Keratinocyte (primary cell): ENCODE results near the gene RPA1. TPM values are rescaled to one million over a fixed set of nuclear protein-coding genes. Genes with fewer than 3 reads are reported as not detected.

Experiments used
- DNase-seq: peaks from one replicate; pipeline ENCODE4 v3.0.0-alpha.2; 2011; ENCODE audit warnings: low read depth, missing footprints, low spot score
- FAIRE-seq: peaks from 2 replicates; lab custom pipeline; 2011; peaks lifted over from hg19 to GRCh38; lab: Jason Lieb, UNC
- H2AFZ ChIP-seq: 2 replicates; pipeline ENCODE4 v1.6.0; 2012; ENCODE audit warnings: low read length, control low read depth, inconsistent platforms; ENCODE audit not compliant: control insufficient read depth
- H3K27ac ChIP-seq: 2 replicates; pipeline ENCODE4 v1.5.1; 2011; ENCODE audit warnings: low read length; ENCODE audit not compliant: control insufficient read depth, insufficient read depth
- H3K27me3 ChIP-seq: 3 replicates; pipeline ENCODE4 v1.6.0; 2011; ENCODE audit warnings: low read length; ENCODE audit not compliant: control insufficient read depth, insufficient read depth; ENCODE audit errors: extremely low read depth
- H3K36me3 ChIP-seq, 2 experiments: 2 replicates in 1 of 2; 3 replicates in 1 of 2; pipeline ENCODE4 v1.5.1; 2011; ENCODE audit warnings: low read length in 2 of 2, mild to moderate bottlenecking in 1 of 2; ENCODE audit not compliant: control insufficient read depth in 2 of 2, insufficient read depth in 2 of 2; ENCODE audit errors: extremely low read depth in 1 of 2
- H3K4me1 ChIP-seq: 3 replicates; pipeline ENCODE4 v1.5.1; 2011; ENCODE audit warnings: low read length; ENCODE audit not compliant: control insufficient read depth, insufficient read depth; ENCODE audit errors: extremely low read depth
- H3K4me2 ChIP-seq: 3 replicates; pipeline ENCODE4 v1.6.0; 2011; ENCODE audit warnings: low read depth, low read length; ENCODE audit not compliant: control insufficient read depth, insufficient read depth; ENCODE audit errors: extremely low read depth
- H3K4me3 ChIP-seq, 3 experiments: fragments of 200-600 bp in 1 of 3; sonication (generic) in 1 of 3; 2 replicates in 2 of 3; 3 replicates in 1 of 3; pipeline ENCODE4 v1.5.1; 2011 to 2016; ENCODE audit warnings: low read length in 3 of 3, mild to moderate bottlenecking in 3 of 3, control low read depth in 2 of 3, inconsistent platforms in 1 of 3, low read depth in 1 of 3, mixed read lengths in 1 of 3, mixed run types in 1 of 3, moderate library complexity in 1 of 3; ENCODE audit not compliant: control insufficient read depth in 2 of 3, insufficient read depth in 2 of 3; ENCODE audit errors: extremely low read depth in 1 of 3
- H3K79me2 ChIP-seq: 2 replicates; pipeline ENCODE4 v1.6.0; 2012; ENCODE audit warnings: low read length; ENCODE audit not compliant: control insufficient read depth, insufficient read depth
- H3K9ac ChIP-seq: 3 replicates; pipeline ENCODE4 v1.6.0; 2011; ENCODE audit warnings: low read length; ENCODE audit not compliant: control insufficient read depth, insufficient read depth; ENCODE audit errors: extremely low read depth
- H3K9me1 ChIP-seq: 3 replicates; pipeline ENCODE4 v1.6.0; 2011; ENCODE audit warnings: low read length; ENCODE audit not compliant: control insufficient read depth, insufficient read depth; ENCODE audit errors: extremely low read depth
- H3K9me3 ChIP-seq: 2 replicates; pipeline ENCODE4 v1.5.1; 2012; ENCODE audit warnings: low read depth, low read length; ENCODE audit not compliant: control insufficient read depth
- H4K20me1 ChIP-seq: 3 replicates; pipeline ENCODE4 v1.6.0; 2011; ENCODE audit warnings: low read length; ENCODE audit not compliant: control insufficient read depth, insufficient read depth; ENCODE audit errors: extremely low read depth
- CTCF ChIP-seq, 3 experiments: IDR thresholded peaks in 1 of 3; conservative IDR thresholded peaks in 1 of 3; optimal IDR thresholded peaks in 1 of 3; 2 replicates in 2 of 3; 3 replicates in 1 of 3; pipeline versions ENCODE3 to v1.5.1; 2011; ENCODE audit warnings: low read length in 3 of 3, mild to moderate bottlenecking in 3 of 3, moderate library complexity in 2 of 3, control low read depth in 1 of 3, inconsistent platforms in 1 of 3; ENCODE audit not compliant: insufficient read depth in 2 of 3; ENCODE audit errors: extremely low read depth in 1 of 3
- EZH2 ChIP-seq: IDR thresholded peaks from one replicate; pipeline ENCODE4 v1.6.1; 2012; ENCODE audit warnings: inconsistent platforms, mild to moderate bottlenecking, low read length, moderate library complexity
- dilution Hi-C: fragments of 300-500 bp; cut with MboI; formaldehyde crosslinking; loops from one replicate; pipeline ENCODE4 v1.7.0; 2020; ENCODE audit warnings: low sequenced_read_pairs; ENCODE audit not compliant: extremely low pct_ligation_motif_present
- polyA plus RNA-seq, 5 experiments: library from polyadenylated mRNA; depleted of rRNA in 3 of 5; stranded (reverse) in 3 of 5; stranded (forward) in 1 of 5; unstranded in 1 of 5; fragments of >200 nt; gene quantifications; 1 replicate in 1 of 5; 2 replicates in 3 of 5; 3 replicates in 1 of 5; pipeline versions ENCODE4 v1.2.1 to v1.2.3, GENCODE V29; 2011 to 2012; ENCODE audit warnings: missing spikeins in 2 of 5, low read depth in 1 of 5, low replicate concordance in 1 of 5

The RPA1 gene
- polyA plus RNA-seq, 1 donor (not counting 4 experiments of a cell fraction or from before 2014, with no cell fraction given) = 74.9 TPM

GRCh38 chr17:1908699-1909309 is 79.0 kb downstream of the RPA1 start:
- Histone ChIP-seq H3K9me1 (no peaks in the 10 kb centered on the region), H3K36me3 (no peaks in the 10 kb centered on the region), H3K9me3 (no peaks in the 10 kb centered on the region), H3K27me3 (peaks cover 62% of the 10 kb centered on the region), H3K79me2 (no peaks in the 10 kb centered on the region), H3K4me2 (peak overlapping the region; percentile 64), H4K20me1 (no peaks in the 10 kb centered on the region), H3K4me3 (no peak overlapping the region), H3K4me1 (peaks cover 6% of the 10 kb centered on the region), H3K27ac (no peak overlapping the region), H2AFZ (no peak overlapping the region), H3K9ac (no peak overlapping the region)
- TF ChIP-seq EZH2 = no peak
- peak; percentile 65 to 77 (median 69) for TF ChIP-seq CTCF (optimal IDR thresholded peaks at IDR 0.05 in 1 of 3, IDR thresholded peaks at IDR 0.05 in 1 of 3, conservative IDR thresholded peaks at IDR 0.05 in 1 of 3; ENCODE audit: extremely low read depth in 1 of 3, insufficient read depth in 2 of 3, low read length in 3 of 3)
- dilution Hi-C loops = no loop called here
- no peak for DNase-seq
- FAIRE-seq = peak; percentile 77

- no peaks in the 10 kb centered on the region for H3K79me2 ChIP-seq
- dilution Hi-C loops = no loop called here
- H3K36me3 ChIP-seq = no peaks in the 10 kb centered on the region
- DNase-seq (no peak), FAIRE-seq (no peak)
- H4K20me1 ChIP-seq = no peaks in the 10 kb centered on the region
- peaks cover 62% of the 10 kb centered on the region for H3K27me3 ChIP-seq
- H3K9me3 ChIP-seq = no peaks in the 10 kb centered on the region
- H3K4me1 ChIP-seq = peaks cover 6% of the 10 kb centered on the region
- no peak overlapping the region for H3K4me2 ChIP-seq
- H3K4me3 ChIP-seq = no peak overlapping the region
- no peaks in the 10 kb centered on the region for H3K9me1 ChIP-seq
- no peak for TF ChIP-seq EZH2
- no peak for TF ChIP-seq CTCF (optimal IDR thresholded peaks at IDR 0.05 in 1 of 3, IDR thresholded peaks at IDR 0.05 in 1 of 3, conservative IDR thresholded peaks at IDR 0.05 in 1 of 3; ENCODE audit: extremely low read depth in 1 of 3, insufficient read depth in 2 of 3, low read length in 3 of 3)
- H3K27ac ChIP-seq = no peak overlapping the region
- H3K9ac ChIP-seq = no peak overlapping the region
- no peak overlapping the region for H2AFZ ChIP-seq
These were observed 80.2 kb downstream of the RPA1 start for GRCh38 chr17:1909985-1910384.
